Measurements from ENCODE around the gene KANK2.

GRCh38 chr19:11198175-11198534, 810 bp upstream of the KANK2 start:
- no peak for TF ChIP-seq POLR2AphosphoS5 (IDR thresholded peaks at IDR 0.05; ENCODE audit: low read depth, low read length)
- no peak for TF ChIP-seq SIN3A (IDR thresholded peaks at IDR 0.05; ENCODE audit: borderline replicate concordance, insufficient read depth, low read length)
- TF ChIP-seq, protein P1, sequence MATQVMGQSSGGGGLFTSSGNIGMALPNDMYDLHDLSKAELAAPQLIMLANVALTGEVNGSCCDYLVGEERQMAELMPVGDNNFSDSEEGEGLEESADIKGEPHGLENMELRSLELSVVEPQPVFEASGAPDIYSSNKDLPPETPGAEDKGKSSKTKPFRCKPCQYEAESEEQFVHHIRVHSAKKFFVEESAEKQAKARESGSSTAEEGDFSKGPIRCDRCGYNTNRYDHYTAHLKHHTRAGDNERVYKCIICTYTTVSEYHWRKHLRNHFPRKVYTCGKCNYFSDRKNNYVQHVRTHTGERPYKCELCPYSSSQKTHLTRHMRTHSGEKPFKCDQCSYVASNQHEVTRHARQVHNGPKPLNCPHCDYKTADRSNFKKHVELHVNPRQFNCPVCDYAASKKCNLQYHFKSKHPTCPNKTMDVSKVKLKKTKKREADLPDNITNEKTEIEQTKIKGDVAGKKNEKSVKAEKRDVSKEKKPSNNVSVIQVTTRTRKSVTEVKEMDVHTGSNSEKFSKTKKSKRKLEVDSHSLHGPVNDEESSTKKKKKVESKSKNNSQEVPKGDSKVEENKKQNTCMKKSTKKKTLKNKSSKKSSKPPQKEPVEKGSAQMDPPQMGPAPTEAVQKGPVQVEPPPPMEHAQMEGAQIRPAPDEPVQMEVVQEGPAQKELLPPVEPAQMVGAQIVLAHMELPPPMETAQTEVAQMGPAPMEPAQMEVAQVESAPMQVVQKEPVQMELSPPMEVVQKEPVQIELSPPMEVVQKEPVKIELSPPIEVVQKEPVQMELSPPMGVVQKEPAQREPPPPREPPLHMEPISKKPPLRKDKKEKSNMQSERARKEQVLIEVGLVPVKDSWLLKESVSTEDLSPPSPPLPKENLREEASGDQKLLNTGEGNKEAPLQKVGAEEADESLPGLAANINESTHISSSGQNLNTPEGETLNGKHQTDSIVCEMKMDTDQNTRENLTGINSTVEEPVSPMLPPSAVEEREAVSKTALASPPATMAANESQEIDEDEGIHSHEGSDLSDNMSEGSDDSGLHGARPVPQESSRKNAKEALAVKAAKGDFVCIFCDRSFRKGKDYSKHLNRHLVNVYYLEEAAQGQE (IDR thresholded peaks at IDR 0.05; ENCODE audit: insufficient read depth in 1 of 2, low read depth in 2 of 2, low read length in 2 of 2): no peak
